ENCODE measurements around the gene ADGRF5.

ADGRF5 gene

DNA sequence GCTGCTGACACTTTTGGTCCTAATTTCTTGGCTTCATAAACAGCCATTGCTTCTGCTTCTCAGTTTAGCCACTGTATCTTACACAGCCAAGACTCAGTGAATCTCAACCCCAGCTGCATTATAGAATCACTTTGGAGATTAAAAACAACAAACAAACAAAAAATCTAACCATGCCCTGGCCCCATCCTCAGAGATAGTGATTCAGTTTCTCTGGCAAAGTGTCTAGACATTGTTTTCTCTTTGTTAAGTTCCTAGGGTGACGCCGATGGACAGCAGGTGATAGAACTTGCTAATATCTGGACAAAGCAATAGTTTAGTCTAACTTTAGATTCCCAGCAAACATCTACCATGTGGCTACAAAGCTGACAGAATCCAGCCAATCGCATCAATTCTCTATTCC is 2.9 kb downstream of the ADGRF5 start:
- TF ChIP-seq CTCF (IDR thresholded peaks at IDR 0.05; ENCODE audit: low read depth, low read length), result no peak
- no peak for DNase-seq (ENCODE audit: extremely low read depth, low read depth)

- TF ChIP-seq CTCF (IDR thresholded peaks at IDR 0.05; ENCODE audit: low read depth, low read length), result no peak
- DNase-seq (ENCODE audit: extremely low read depth, low read depth), result no peak
Measured at GRCh38 chr6:46917002-46917545, 4.7 kb downstream of the ADGRF5 start.

GRCh38 chr6:46915866-46916265 is 5.9 kb downstream of the ADGRF5 start:
- DNase-seq (ENCODE audit: extremely low read depth, low read depth), result no peak

DNA sequence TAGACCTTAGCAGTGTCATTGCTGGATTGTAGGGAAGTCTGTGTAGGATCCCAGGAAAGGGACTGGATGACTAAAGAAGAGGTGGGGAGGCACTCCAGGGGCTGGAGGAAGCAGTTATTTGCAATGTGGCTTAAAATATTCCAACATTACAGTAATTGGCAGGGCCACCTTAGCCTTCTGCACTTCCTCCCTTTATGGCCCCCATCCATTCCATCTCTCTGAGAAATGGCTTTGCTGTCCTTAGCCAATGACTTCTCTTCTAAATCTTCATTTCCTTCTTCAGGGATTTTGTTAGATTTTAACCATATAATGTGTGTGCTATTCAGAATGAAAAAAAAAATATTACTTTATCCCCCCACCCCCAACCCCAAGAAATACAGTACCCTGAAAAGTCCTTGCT is 6.4 kb downstream of the ADGRF5 start:
- no peak for DNase-seq (ENCODE audit: extremely low read depth, low read depth)
- TF ChIP-seq CTCF (IDR thresholded peaks at IDR 0.05; ENCODE audit: low read depth, low read length), result no peak

More at GRCh38 chr6:46915866-46916265, 5.9 kb downstream of the ADGRF5 start:
- no peak for TF ChIP-seq CTCF (IDR thresholded peaks at IDR 0.05; ENCODE audit: low read depth, low read length)

- no peak for DNase-seq (ENCODE audit: extremely low read depth, low read depth)
- TF ChIP-seq CTCF (IDR thresholded peaks at IDR 0.05; ENCODE audit: low read depth, low read length), result no peak
Measured at GRCh38 chr6:46914279-46914810, 7.4 kb downstream of the ADGRF5 start.

- no peak for DNase-seq (ENCODE audit: extremely low read depth, low read depth)
- no peak for TF ChIP-seq CTCF (IDR thresholded peaks at IDR 0.05; ENCODE audit: low read depth, low read length)
Measured at GRCh38 chr6:46909371-46909770, 12.4 kb downstream of the ADGRF5 start.

DNA sequence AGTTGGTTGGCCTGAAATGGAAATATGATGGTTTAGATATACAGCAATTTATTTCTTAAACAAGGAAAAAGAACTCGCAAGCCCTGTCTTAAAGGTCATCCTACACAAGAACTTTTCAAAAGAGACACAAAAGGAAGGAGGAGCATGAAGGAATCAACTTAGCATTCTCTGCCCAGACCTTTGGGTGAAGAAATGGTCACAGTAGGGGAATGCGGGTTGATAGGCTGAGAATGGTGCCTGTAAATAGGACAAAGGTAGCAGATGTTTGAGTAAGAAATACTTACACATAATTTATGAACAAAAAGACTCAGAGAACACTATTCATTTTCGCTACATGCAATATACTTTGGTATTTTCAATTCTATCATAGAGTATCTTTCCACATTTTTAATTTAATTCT is 15.0 kb downstream of the ADGRF5 start:
- TF ChIP-seq CTCF (IDR thresholded peaks at IDR 0.05; ENCODE audit: low read depth, low read length), result no peak
- no peak for DNase-seq (ENCODE audit: extremely low read depth, low read depth)
